CD4-positive, alpha-beta T cell treated with Interleukin-6 for 4 hours (primary cell): Measurements from ENCODE around the gene RBM47.
"Not testable (repeated sequence)": the region's sequence is repeated elsewhere in the genome, so short reads cannot be mapped to it uniquely, and the experiment has no call there.

Source experiments
- DNase-seq: peaks from one replicate; pipeline ENCODE4 v3.0.0-alpha.2; 2020; ENCODE audit warnings: mixed read lengths

Gene RBM47

GRCh38 chr4:40481977-40482376 lies 147.7 kb downstream of the RBM47 start:
- no peak for DNase-seq

GRCh38 chr4:40480291-40480690 lies 149.4 kb downstream of the RBM47 start:
- DNase-seq, result no peak

GRCh38 chr4:40479378-40479777 lies 150.3 kb downstream of the RBM47 start:
- no peak for DNase-seq

GRCh38 chr4:40475609-40476008 lies 154.1 kb downstream of the RBM47 start:
- DNase-seq, result no peak

DNA sequence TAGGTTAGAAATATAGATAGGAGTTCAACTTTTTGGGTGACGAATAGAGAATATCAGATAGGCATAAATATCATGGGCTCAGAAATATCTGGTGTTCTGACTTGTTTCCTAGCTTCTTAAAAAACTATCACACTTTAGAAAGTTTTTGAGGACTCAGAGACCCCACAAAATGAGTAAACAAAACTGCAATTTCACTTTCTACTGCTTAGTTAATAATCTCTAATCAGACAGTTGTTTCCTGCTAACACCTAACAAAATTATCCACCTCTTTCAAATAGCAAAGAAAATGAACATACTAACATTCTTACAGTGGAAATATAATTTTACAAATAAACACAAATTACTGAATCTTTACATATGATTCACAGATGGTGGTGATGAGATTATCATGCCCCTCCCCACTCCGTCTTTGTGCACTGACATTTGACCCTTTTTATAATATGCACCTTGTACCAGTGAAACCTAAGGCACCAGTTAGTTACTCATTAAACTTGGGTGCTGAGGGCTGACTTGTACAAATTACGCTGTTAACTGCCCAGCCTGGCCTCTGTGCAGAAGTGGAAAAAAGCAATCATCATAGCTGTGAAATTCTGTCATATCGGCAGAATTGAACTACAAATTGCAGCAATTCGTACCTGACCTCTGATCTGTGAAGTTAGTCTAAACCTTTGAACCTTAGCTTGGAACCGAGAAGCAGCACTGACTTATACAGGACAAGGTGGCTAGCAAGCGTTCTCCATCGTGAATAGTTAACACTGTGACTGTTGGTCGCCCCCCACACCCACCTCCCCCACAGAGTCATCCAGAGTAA lies 155.9 kb downstream of the RBM47 start:
- no peak for DNase-seq

- DNase-seq, result no peak
Observed at GRCh38 chr4:40471923-40472322, 157.7 kb downstream of the RBM47 start.

DNA sequence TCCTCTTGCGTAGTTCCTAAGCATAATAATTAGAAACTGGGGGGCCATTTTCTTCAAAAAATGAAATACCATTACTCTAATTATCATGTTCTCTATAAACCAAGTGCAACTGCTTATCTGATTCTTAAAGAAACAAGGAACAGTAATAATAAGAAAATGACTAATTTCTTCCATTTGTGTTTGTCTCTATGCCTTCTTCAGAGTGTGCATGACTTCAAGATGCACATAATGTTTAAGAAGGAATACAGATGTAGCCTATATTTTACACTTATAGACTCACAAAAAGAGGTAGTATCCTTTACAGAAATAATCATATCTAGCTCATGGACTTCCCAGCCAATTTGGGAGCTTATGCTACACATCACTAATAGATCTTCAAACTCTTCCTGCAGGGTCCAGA lies 162.9 kb downstream of the RBM47 start:
- DNase-seq, result no peak

DNA sequence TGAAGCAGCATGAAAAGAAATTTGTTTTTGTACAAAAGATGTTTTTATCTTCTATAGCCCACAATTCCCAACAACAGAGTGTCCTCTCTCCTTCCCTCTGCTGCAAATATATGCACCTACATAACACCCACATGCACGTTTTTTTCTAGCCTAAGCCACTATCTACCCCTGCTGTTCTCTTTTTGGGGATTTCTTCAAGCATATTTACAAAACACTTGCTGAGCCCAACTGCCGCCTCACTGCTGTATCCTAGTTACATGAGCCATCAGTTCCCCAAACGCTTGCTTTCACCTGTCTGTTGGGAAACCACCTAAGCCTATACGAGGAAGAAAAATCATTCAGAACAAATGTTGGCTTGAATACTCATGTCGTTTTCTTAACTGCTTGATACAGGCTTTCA lies 167.3 kb downstream of the RBM47 start:
- DNase-seq, result no peak

DNA sequence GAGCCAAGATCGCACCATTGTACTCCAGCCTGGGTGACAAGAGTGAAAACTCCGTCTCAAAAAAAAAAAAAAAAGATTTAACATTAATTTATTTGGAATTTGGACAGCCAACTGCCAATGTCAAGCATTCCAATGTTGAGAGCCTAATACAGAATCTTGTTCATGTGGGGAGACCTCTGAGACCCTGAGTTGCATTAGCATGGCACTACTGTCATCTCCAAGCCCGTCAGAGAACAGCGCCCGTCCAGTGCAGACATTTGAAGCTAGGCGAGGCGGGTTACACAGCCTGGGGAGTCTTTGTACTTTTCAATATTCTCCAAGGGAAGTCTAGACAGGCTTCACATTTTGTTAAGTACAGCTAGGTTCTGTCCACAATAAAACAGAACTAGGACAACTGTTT lies 167.8 kb downstream of the RBM47 start:
- no peak for DNase-seq

GRCh38 chr4:40461062-40461461 lies 168.6 kb downstream of the RBM47 start:
- DNase-seq, result no peak

- no peak for DNase-seq
Observed at GRCh38 chr4:40458683-40459082, 171.0 kb downstream of the RBM47 start.

DNA sequence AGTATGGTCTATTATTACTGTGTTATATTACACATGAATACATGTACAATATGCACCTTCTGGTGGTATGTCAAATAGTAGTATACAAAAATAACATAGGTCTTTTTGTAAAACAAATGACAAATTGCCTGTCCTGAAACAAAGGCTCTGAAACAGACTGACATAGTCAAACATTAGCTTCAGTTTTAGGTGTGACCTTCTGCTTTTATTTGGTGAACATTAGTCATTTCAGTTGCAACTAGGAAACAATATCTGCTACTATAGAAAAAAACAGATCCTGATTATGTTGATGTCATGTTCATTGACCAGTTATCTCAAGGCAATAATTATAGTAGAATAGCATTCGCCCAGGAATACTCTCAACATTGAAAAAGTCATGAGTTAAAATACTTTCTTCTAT lies 171.6 kb downstream of the RBM47 start:
- no peak for DNase-seq

- DNase-seq, result no peak
Observed at GRCh38 chr4:40455340-40455902, 174.2 kb downstream of the RBM47 start.

- no peak for DNase-seq
Observed at GRCh38 chr4:40454816-40455215, 174.8 kb downstream of the RBM47 start.

- DNase-seq, result no peak
Observed at GRCh38 chr4:40453912-40454311, 175.8 kb downstream of the RBM47 start.

- no peak for DNase-seq
Observed at GRCh38 chr4:40448875-40449274, 180.8 kb downstream of the RBM47 start.

DNA sequence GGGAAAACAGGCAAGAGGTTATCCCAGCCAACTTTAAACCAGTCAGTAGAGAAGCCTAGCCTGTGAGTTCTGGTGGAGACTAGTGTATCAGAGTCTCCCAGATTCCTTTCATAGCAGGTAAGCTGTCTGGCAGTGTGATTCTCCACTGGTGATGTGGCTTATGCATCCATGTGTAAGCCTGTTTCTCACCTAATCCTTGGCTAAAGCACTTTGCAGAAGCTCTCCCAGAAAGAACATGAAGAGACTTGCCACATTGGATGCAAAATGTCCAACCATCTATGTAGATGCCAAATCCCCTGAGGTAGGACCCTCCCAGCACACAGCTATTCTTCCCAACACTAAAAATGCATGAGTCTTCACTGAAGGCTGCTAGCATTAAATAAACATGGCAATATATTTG lies 182.8 kb downstream of the RBM47 start:
- no peak for DNase-seq

GRCh38 chr4:40446261-40446750 lies 183.4 kb downstream of the RBM47 start:
- not testable (repeated sequence) for DNase-seq

GRCh38 chr4:40445671-40446070 lies 184.0 kb downstream of the RBM47 start:
- no peak for DNase-seq

DNA sequence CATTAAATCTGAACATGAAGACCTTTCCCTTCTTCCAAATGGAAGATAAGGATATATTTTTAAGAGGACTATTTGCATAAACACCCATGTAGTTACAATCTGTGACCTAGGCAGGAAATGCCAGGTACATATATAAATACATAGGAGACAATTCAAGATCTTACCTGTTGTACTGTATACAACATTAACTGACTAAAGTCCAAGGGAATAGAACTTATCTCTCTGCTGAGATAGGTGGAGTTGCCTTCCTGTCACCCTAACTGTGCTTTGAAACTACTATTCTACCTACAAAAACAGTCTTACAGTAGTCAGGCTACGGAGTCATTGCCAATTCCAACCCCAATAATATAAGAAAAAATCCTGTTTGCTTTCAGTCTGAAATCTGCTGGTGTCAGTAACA lies 188.2 kb downstream of the RBM47 start:
- no peak for DNase-seq

GRCh38 chr4:40439519-40439918 lies 190.1 kb downstream of the RBM47 start:
- no peak for DNase-seq

DNA sequence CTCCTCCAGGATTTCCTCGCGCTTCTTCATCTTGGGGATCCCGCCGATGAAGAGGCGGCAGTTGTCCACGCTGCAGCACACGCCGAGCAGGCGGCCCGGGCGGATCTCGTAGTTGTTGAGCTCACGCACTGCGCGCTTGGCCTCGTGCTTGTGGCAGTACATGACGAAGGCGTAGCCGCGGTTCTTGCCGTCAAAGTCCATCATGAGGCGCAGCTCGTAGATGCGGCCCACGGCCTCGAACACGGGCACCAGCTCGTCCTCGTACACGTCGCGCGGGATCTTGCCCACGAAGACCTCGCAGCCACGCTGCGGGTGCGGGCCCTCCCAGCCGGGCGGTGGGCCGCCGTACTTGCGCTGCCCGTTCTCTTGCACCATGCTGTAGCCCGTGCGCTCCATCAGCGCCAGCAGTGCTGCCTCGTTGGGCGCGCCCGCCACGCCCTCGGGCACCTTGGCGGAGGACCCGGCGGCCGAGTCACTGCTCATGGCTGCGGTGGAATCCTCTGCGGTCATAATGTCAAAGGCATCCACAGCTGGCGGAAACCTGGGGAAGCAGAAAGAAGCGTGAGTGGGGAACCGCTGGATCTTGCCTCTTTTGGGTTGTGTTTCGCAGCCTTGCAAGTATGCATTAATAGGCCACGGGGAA lies 191.2 kb downstream of the RBM47 start:
- DNase-seq, result no peak

DNA sequence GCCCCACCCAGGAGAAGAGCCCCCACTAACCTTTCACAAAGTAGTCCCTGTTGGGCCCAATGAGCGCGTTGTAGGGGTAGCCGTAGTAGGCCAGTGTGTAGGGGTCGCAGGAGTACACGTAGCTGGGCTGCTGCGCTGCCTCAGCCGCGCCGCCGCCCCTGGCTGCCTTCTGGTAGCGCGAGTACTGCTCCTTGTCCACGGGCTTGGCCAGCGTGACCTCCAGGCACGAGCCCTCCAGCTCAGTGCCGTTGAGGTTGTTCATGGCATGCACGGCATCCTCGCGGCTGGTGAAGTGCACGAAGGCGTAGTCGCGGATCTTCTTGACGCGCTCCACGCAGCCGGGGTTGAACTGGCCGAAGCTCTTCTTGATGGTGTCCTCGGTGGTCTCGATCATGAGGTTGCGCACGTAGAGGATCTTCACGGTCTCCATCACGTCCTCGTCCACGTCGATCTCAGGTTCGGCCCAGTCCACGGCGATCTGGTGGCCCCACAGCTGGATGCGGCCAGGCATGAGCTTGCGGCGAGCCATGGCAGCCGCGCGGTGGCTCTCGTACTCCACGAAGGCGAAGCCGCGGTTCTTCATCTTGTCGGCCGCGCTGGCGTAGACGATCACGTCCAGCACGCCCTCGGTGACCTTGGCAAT lies 191.8 kb downstream of the RBM47 start:
- DNase-seq, result no peak

- DNase-seq, result not testable (repeated sequence)
Observed at GRCh38 chr4:40435306-40435705, 194.4 kb downstream of the RBM47 start.
